ENCODE data around the gene C1QTNF12. TPM values are rescaled to one million over a fixed set of nuclear protein-coding genes. Genes with fewer than 3 reads are reported as not detected.
A peak's percentile ranks its signal among the peaks of the same experiment; 100 is the strongest.

C1QTNF12 gene
- total and polyA plus RNA-seq, 4 experiments from 2014 or later = 0.31 to 3.3 (median 2.4) TPM; not detected in 1

- no peaks in the 10 kb centered on the region for H3K36me3 Mint-ChIP-seq
- CTCF ChIA-PET (ENCODE audit: partially characterized antibody) = interaction anchor here (1.2 to 2.1 kb wide), 2 partner anchors 13 to 164 kb away, joined by 3 to 6 read pairs; no protein-coding TSS in a partner anchor
- Histone ChIP-seq H3K27ac (ENCODE audit: low read depth, low read length) (no peak overlapping the region), H3K4me3 (ENCODE audit: low read length in 2 of 2) (no peak overlapping the region), H3K9me3 (ENCODE audit: control insufficient read depth in 1 of 2, low read length in 2 of 2) (no peaks in the 10 kb centered on the region), H3K27me3 (ENCODE audit: insufficient read depth, low read length) (no peaks in the 10 kb centered on the region), H3K4me1 (ENCODE audit: insufficient read depth, low read length) (no peaks in the 10 kb centered on the region), H3K36me3 (ENCODE audit: insufficient read depth, low read length) (no peaks in the 10 kb centered on the region)
- H3K27ac Mint-ChIP-seq = no peak overlapping the region
- DNase-seq = peak in 1 of 5 donors; percentile 24
- H3K27me3 Mint-ChIP-seq = no peaks in the 10 kb centered on the region
- POLR2A ChIA-PET (ENCODE audit: partially characterized antibody) = no interaction called here
- no peak overlapping the region for H3K4me3 Mint-ChIP-seq
- no peaks in the 10 kb centered on the region for H3K9me3 Mint-ChIP-seq
- peaks cover 0 to 1% (median 0%) of the 10 kb centered on the region in 4 donors for H3K4me1 Mint-ChIP-seq
- intact Hi-C loops (cut with micrococcal nuclease) = no loop called here
These were observed 40.1 kb upstream of the C1QTNF12 start for GRCh38 chr1:1286313-1287261.

GRCh38 chr1:1285611-1286311, 39.2 kb upstream of the C1QTNF12 start:
- H3K27ac ChIP-seq (ENCODE audit: low read depth, low read length) = no peak overlapping the region
- H3K4me1 Mint-ChIP-seq = peaks cover 0 to 1% (median 0%) of the 10 kb centered on the region in 4 donors
- H3K4me1 ChIP-seq (ENCODE audit: insufficient read depth, low read length) = no peaks in the 10 kb centered on the region
- H3K27ac Mint-ChIP-seq = no peak overlapping the region
- ChIA-PET CTCF (ENCODE audit: partially characterized antibody) (interaction anchor here (2.1 kb wide), 1 partner anchor 163 kb away, joined by 6 read pairs; no protein-coding TSS in a partner anchor), POLR2A (ENCODE audit: partially characterized antibody) (no interaction called here)
- no peak overlapping the region for H3K4me3 ChIP-seq (ENCODE audit: low read length in 2 of 2)
- no peaks in the 10 kb centered on the region for H3K27me3 Mint-ChIP-seq
- H3K9me3 ChIP-seq (ENCODE audit: control insufficient read depth in 1 of 2, low read length in 2 of 2) = no peaks in the 10 kb centered on the region
- intact Hi-C loops (cut with micrococcal nuclease) = no loop called here
- no peak overlapping the region for H3K4me3 Mint-ChIP-seq
- DNase-seq = peak in 1 of 5 donors; percentile 22
- H3K36me3 ChIP-seq (ENCODE audit: insufficient read depth, low read length) = no peaks in the 10 kb centered on the region
- no peaks in the 10 kb centered on the region for H3K36me3 Mint-ChIP-seq
- H3K27me3 ChIP-seq (ENCODE audit: insufficient read depth, low read length) = no peaks in the 10 kb centered on the region
- H3K9me3 Mint-ChIP-seq = no peaks in the 10 kb centered on the region

- POLR2A ChIA-PET (ENCODE audit: partially characterized antibody) = no interaction called here
- intact Hi-C loops (cut with micrococcal nuclease) = no loop called here
- no peaks in the 10 kb centered on the region for H3K27me3 ChIP-seq (ENCODE audit: insufficient read depth, low read length)
- no peaks in the 10 kb centered on the region for H3K9me3 ChIP-seq (ENCODE audit: control insufficient read depth in 1 of 2, low read length in 2 of 2)
- H3K4me1 Mint-ChIP-seq = peaks cover 0 to 1% (median 0%) of the 10 kb centered on the region in 4 donors
- H3K36me3 Mint-ChIP-seq = no peaks in the 10 kb centered on the region
- H3K4me3 Mint-ChIP-seq = no peak overlapping the region
- H3K4me3 ChIP-seq (ENCODE audit: low read length in 2 of 2) = no peak overlapping the region
- H3K9me3 Mint-ChIP-seq = no peaks in the 10 kb centered on the region
- no peak overlapping the region for H3K27ac ChIP-seq (ENCODE audit: low read depth, low read length)
- no peaks in the 10 kb centered on the region for H3K27me3 Mint-ChIP-seq
- DNase-seq = peak in 1 of 5 donors; percentile 19
- no peak overlapping the region for H3K27ac Mint-ChIP-seq
- CTCF ChIA-PET (ENCODE audit: partially characterized antibody) = no interaction called here
- H3K4me1 ChIP-seq (ENCODE audit: insufficient read depth, low read length) = no peaks in the 10 kb centered on the region
- no peaks in the 10 kb centered on the region for H3K36me3 ChIP-seq (ENCODE audit: insufficient read depth, low read length)
These were observed 38.6 kb upstream of the C1QTNF12 start for GRCh38 chr1:1285102-1285571.

GRCh38 chr1:1284221-1285101, 37.9 kb upstream of the C1QTNF12 start:
- Mint-ChIP-seq H3K27me3 (no peaks in the 10 kb centered on the region), H3K36me3 (no peaks in the 10 kb centered on the region), H3K4me3 (no peak overlapping the region), H3K27ac (no peak overlapping the region), H3K9me3 (no peaks in the 10 kb centered on the region), H3K4me1 (peaks cover 0 to 1% (median 0%) of the 10 kb centered on the region in 4 donors)
- POLR2A ChIA-PET (ENCODE audit: partially characterized antibody) = no interaction called here
- H3K4me3 ChIP-seq (ENCODE audit: low read length in 2 of 2) = no peak overlapping the region
- intact Hi-C loops (cut with micrococcal nuclease) = no loop called here
- CTCF ChIA-PET (ENCODE audit: partially characterized antibody) = no interaction called here
- H3K36me3 ChIP-seq (ENCODE audit: insufficient read depth, low read length) = no peaks in the 10 kb centered on the region
- H3K27me3 ChIP-seq (ENCODE audit: insufficient read depth, low read length) = no peaks in the 10 kb centered on the region
- H3K9me3 ChIP-seq (ENCODE audit: control insufficient read depth in 1 of 2, low read length in 2 of 2) = no peaks in the 10 kb centered on the region
- DNase-seq = peak in 1 of 5 donors; percentile 39
- H3K27ac ChIP-seq (ENCODE audit: low read depth, low read length) = no peak overlapping the region
- H3K4me1 ChIP-seq (ENCODE audit: insufficient read depth, low read length) = no peaks in the 10 kb centered on the region

GRCh38 chr1:1283821-1284220, 37.3 kb upstream of the C1QTNF12 start:
- H3K4me1 Mint-ChIP-seq = peaks cover 0 to 1% (median 0%) of the 10 kb centered on the region in 4 donors
- Histone ChIP-seq H3K36me3 (ENCODE audit: insufficient read depth, low read length) (no peaks in the 10 kb centered on the region), H3K27ac (ENCODE audit: low read depth, low read length) (no peak overlapping the region), H3K27me3 (ENCODE audit: insufficient read depth, low read length) (no peaks in the 10 kb centered on the region), H3K9me3 (ENCODE audit: control insufficient read depth in 1 of 2, low read length in 2 of 2) (no peaks in the 10 kb centered on the region), H3K4me3 (ENCODE audit: low read length in 2 of 2) (no peak overlapping the region), H3K4me1 (ENCODE audit: insufficient read depth, low read length) (no peaks in the 10 kb centered on the region)
- H3K36me3 Mint-ChIP-seq = no peaks in the 10 kb centered on the region
- peak in 1 of 5 donors; percentile 7 for DNase-seq
- intact Hi-C loops (cut with micrococcal nuclease) = no loop called here
- ChIA-PET POLR2A (ENCODE audit: partially characterized antibody) (no interaction called here), CTCF (ENCODE audit: partially characterized antibody) (no interaction called here)
- H3K27ac Mint-ChIP-seq = no peak overlapping the region
- peaks cover 0 to 1% of the 10 kb centered on the region in 2 donors for H3K27me3 Mint-ChIP-seq
- no peak overlapping the region for H3K4me3 Mint-ChIP-seq
- no peaks in the 10 kb centered on the region for H3K9me3 Mint-ChIP-seq

GRCh38 chr1:1282998-1283397, 36.5 kb upstream of the C1QTNF12 start:
- H3K36me3 Mint-ChIP-seq = no peaks in the 10 kb centered on the region
- H3K36me3 ChIP-seq (ENCODE audit: insufficient read depth, low read length) = no peaks in the 10 kb centered on the region
- no peak for DNase-seq
- intact Hi-C loops (cut with micrococcal nuclease) = no loop called here
- H3K9me3 ChIP-seq (ENCODE audit: control insufficient read depth in 1 of 2, low read length in 2 of 2) = no peaks in the 10 kb centered on the region
- ChIA-PET CTCF (ENCODE audit: partially characterized antibody) (no interaction called here), POLR2A (ENCODE audit: partially characterized antibody) (no interaction called here)
- H3K27me3 Mint-ChIP-seq = peaks cover 0 to 1% of the 10 kb centered on the region in 2 donors
- H3K4me1 ChIP-seq (ENCODE audit: insufficient read depth, low read length) = no peaks in the 10 kb centered on the region
- no peaks in the 10 kb centered on the region for H3K27me3 ChIP-seq (ENCODE audit: insufficient read depth, low read length)
- no peak overlapping the region for H3K4me3 ChIP-seq (ENCODE audit: low read length in 2 of 2)
- H3K27ac Mint-ChIP-seq = no peak overlapping the region
- H3K4me3 Mint-ChIP-seq = no peak overlapping the region
- H3K4me1 Mint-ChIP-seq = peaks cover 0 to 1% (median 0%) of the 10 kb centered on the region in 4 donors
- H3K9me3 Mint-ChIP-seq = no peaks in the 10 kb centered on the region
- H3K27ac ChIP-seq (ENCODE audit: low read depth, low read length) = no peak overlapping the region

Data from CD4-positive, alpha-beta memory T cell (primary cell).